Activated T-cell treated with anti-CD3 and anti-CD28 coated beads for 1 hour (primary cell): ENCODE data around the gene ALG1.
A peak's percentile ranks its signal among the peaks of the same experiment; 100 is the strongest.
"Not testable (repeated sequence)": the region's sequence is repeated elsewhere in the genome, so short reads cannot be mapped to it uniquely, and the experiment has no call there.

Experiments
- DNase-seq: peaks from one replicate; pipeline ENCODE4 v3.0.0-alpha.2; 2020; ENCODE audit warnings: low read depth

Gene ALG1

GRCh38 chr16:5073771-5074170 is 2.1 kb downstream of the ALG1 start:
- not testable (repeated sequence) for DNase-seq

DNA sequence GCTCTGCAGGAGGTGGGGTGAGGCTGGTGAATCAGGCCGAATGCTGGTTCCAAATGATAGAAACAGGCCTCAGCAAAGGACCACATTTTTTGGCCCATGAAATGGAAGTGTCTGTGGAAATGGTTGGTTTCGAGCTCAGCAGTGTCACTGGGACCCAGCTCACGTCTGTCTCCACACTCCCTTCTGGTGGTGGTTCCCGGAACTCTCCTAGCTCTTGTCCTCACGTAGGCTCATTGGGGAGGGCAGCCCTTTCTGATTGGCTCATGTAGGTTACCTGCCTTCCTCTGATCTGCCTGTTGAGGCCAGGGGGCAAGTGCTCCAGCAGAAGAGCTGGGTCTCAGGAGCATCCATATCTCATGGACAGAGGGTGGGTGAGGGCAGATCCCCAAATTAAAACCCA is 4.0 kb downstream of the ALG1 start:
- no peak for DNase-seq

DNA sequence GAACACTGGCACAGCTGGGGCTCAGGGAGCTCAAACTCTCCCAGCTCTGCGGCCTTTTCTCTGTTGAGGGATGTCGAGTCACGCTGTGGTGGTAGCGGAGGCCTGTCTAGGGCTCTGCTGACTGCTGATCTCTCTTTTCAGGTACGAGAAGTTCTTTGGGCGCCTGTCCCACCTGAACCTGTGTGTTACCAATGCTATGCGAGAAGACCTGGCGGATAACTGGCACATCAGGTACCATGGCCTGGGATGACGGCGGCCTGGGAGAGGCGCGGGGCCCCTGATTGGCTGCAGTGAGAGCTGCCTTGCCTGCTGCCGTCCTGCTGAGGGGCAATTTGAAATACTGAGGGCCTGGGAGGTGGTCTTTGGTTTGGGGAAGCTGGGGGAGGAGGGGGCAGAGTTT is 5.7 kb downstream of the ALG1 start:
- DNase-seq, result no peak

DNA sequence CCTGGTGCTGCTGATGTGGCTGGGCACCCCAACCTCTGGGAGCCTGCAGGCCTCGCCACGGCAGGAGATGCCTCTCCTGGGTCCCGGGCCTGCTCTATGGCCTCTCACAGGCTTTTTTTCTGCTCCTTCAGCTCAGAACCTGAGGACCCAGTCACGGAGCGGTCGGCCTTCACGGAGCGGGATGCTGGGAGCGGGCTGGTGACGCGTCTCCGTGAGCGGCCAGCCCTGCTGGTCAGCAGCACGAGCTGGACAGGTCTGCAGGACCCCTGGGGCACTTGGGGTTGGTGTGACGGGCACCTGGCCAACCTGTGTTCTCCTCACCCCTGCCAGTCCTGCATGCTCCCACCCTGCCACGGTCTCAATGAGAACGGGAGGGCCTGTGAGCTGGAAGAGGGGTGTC is 7.0 kb downstream of the ALG1 start:
- DNase-seq, result no peak

- not testable (repeated sequence) for DNase-seq
Measured at GRCh38 chr16:5080461-5080860, 8.8 kb downstream of the ALG1 start.

GRCh38 chr16:5080996-5081395 is 9.4 kb downstream of the ALG1 start:
- DNase-seq, result not testable (repeated sequence)

- DNase-seq, result not testable (repeated sequence)
Measured at GRCh38 chr16:5083646-5084045, 12.0 kb downstream of the ALG1 start.

DNA sequence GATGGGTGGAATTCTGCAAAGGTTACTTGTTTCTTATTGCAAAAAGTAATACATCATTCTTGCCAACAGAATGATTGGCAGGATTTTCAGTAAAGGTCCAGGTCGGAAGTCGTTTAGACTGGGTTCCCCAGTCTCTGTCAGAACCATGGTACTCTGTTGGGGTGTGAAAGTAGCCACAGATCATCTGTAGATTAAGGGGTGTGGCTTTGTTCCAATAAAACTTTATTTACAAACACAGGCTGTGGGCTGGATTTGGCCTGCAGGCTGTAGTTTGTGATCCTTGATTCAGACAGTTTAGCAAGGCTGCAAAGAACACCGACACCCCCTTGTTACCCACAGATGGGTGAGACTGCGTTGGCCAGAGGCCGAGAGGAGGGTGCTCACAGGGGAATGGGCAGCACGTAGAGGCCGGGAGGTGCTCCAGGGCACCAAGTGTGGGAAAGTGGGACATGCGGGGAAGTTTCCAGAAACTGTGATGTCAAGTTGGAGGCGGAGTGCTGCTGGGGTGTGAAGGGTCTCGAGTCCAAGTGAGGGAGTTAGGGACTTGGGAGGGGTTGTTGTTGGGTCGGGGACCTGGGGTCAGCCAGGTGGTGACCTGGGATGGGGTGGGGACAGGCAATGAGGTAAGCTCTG is 12.6 kb downstream of the ALG1 start:
- DNase-seq, result not testable (repeated sequence)

DNA sequence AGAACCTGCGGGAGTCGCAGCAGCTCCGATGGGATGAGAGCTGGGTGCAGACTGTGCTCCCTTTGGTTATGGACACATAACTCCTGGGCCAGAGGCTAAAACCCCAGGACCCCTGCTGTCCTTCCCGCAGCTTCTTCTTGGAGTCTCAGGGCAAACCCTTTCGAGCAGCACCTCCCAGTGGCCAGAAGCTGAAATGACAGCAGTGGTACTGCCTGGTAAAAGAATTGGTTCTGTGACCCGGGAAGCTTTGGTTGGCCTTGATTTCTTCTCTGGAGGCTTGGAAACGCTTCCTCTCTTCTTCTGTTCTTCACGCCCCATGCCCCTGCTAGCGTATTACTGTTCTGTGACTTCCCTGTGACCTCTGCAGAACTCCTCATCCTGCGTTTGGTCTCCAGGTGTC is 13.2 kb downstream of the ALG1 start:
- peak; percentile 44 for DNase-seq

DNA sequence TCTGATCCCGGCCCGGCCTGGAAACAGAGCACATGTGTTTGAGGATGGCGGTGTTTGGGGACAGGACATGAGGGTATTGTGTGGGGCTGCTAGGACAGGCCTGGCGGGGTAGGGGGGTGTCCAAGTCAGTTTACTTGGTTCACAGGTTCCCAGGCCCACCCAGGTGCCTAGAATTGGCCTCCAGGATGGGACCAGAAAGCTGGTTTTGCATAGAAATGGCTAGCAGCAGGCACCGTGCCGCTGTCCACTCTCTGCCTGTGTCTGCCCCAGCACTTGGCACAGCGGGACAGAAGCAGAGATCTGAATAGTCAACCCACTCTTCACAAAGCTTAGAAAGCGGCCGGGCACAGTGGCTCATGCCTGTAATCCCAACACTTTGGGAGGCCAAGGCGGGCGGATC is 14.1 kb downstream of the ALG1 start:
- DNase-seq, result not testable (repeated sequence)

GRCh38 chr16:5088086-5088790 is 16.6 kb downstream of the ALG1 start:
- not testable (repeated sequence) for DNase-seq

GRCh38 chr16:5088936-5089335 is 17.3 kb downstream of the ALG1 start:
- not testable (repeated sequence) for DNase-seq

GRCh38 chr16:5089911-5090555 is 18.4 kb downstream of the ALG1 start:
- not testable (repeated sequence) for DNase-seq

DNA sequence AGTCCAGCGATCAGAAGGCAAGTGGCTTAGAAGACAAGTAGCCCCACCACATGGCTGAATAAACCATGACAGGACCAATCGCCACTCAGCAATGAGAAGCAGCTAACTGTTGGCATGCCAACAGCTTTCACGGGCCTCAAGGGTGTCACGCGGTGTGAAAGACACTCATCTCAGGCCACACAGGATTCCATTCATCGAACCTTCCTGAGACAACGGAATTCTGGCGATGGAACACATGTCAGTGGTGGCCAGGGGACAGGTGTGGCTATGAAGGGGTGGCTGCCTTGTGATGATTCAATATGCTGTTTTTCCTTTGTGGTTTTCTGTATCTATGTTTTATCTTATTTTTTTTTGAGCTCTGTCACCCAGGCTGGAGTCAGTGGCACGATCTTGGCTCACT is 18.9 kb downstream of the ALG1 start:
- not testable (repeated sequence) for DNase-seq

GRCh38 chr16:5093081-5093480 is 21.4 kb downstream of the ALG1 start:
- DNase-seq, result not testable (repeated sequence)

DNA sequence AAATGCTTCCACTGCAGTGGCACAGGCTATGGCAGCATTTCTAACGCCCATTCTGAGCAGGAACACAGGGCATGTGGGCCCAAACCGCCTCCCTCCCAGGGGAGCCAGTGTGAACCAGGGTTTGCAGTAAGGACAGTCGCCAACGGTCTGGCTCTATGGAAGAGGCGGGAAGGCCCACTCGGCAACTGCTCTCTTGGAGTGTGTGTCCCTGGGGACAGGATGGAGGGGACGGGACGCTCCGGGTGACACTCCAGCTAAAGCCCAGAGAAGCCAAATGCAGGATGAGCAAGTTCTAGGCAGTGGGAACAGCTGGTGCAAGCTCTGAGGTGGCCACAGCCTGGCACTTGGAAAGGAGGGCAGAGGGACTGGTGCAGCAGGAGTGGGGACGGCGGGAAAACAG is 22.1 kb downstream of the ALG1 start:
- not testable (repeated sequence) for DNase-seq

DNA sequence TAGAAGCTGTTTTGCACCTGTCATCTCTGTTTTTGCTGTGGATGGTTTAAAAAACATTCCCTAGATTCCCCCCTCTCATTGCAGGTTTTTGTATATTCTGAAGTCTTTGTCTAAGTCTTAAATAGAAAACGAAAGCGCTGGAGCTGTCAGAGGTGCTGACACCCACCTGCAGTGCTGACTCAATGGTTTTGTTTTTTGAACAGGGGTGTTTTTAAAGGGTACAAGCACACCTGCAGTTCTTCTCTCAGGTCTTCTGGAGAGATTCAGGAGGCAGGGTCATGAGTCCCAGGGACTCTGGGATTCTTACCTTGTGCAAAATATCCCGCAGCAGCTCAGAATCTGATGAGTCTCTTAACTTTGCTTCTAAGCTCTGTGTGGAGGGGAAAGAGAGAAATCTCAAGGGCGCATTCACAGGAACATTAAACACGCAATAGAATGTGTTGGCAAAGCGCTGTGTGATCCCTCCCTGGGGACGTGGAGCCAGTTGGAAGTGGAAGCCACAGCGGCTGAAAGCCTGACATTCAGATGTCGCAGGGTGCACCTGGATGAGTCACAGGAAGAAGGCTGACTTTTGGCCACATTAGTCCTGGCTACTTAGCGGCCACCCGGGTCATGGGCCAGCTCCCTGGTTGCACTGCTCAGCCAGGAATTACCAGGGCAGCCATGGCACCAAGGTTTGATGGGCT is 23.6 kb downstream of the ALG1 start:
- DNase-seq, result not testable (repeated sequence)

DNA sequence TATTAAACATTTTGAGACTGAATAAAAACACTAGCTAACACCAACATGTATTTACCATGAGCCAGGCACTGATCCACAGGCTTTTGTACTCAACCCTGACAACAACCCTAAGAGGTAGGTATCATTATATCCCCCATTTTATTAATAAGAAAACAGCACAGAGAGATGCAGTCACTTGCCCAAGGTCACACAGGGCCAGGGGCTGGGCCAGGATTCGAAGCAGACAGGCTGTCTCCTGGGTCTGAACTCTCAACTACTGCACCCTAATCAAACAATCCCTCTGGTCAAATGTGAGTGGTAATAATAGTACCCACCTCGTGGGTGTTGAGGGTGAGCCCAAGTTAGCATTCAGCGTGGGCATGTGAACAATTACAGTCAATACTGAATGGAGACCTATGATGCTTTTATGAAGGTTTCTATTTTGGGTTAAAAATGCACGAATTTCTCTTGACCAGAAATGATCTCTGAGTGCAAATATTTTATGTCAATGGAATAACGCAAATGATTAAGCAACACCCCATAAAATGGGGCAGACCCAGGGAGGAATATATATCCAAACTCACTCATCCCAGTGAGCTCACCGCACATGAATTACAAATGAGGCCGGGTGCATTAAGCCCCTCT is 24.9 kb downstream of the ALG1 start:
- not testable (repeated sequence) for DNase-seq

GRCh38 chr16:5097061-5097469 is 25.4 kb downstream of the ALG1 start:
- peak; percentile 9 for DNase-seq

GRCh38 chr16:5097470-5098220 is 26.0 kb downstream of the ALG1 start, which contains the start of gene EEF2KMT:
Gene EEF2KMT, minus strand, starts transcription at chr16:5097795. Its CDS starts 56 bp downstream, at chr16:5097739.
- peak; percentile 84 for DNase-seq
